ENCODE data around the gene SEC11C.

DNA sequence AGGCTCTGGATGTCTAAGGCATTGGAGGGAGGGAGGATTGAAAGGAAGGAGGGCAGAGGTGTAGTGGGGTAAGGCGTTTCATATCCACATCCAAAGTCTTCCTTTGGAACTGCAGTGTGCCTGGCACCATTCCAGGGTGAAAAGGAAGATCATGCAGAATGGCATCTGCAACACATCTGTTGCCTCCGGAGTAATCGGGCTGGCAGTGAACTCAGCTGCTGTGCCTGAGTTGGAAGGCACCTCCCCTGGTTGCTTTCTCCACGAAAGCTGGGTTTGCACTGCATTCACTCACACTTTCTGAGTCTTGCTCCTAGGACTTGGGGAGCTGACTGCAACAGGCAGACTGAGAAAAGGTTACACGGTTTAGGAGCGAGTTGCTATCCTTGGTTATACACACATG is 30.3 kb upstream of the SEC11C start:
- no peak for TF ChIP-seq POLR2A (IDR thresholded peaks at IDR 0.05)
- TF ChIP-seq, protein P1, sequence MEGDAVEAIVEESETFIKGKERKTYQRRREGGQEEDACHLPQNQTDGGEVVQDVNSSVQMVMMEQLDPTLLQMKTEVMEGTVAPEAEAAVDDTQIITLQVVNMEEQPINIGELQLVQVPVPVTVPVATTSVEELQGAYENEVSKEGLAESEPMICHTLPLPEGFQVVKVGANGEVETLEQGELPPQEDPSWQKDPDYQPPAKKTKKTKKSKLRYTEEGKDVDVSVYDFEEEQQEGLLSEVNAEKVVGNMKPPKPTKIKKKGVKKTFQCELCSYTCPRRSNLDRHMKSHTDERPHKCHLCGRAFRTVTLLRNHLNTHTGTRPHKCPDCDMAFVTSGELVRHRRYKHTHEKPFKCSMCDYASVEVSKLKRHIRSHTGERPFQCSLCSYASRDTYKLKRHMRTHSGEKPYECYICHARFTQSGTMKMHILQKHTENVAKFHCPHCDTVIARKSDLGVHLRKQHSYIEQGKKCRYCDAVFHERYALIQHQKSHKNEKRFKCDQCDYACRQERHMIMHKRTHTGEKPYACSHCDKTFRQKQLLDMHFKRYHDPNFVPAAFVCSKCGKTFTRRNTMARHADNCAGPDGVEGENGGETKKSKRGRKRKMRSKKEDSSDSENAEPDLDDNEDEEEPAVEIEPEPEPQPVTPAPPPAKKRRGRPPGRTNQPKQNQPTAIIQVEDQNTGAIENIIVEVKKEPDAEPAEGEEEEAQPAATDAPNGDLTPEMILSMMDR (IDR thresholded peaks at IDR 0.05): no peak

Data from breast epithelium (tissue), 3 donors.